Sigmoid colon (tissue), 4 donors: ENCODE results near the gene ASIC3.

Experiments
- EP300 ChIP-seq, 4 donors: sonication (generic); formaldehyde crosslinking; IDR thresholded peaks; one replicate each; pipeline ENCODE4 v1.6.1; 2017; ENCODE audit warnings: antibody characterized with exemption in 4 of 4
- POLR2AphosphoS5 ChIP-seq, 4 donors: sonication (generic); formaldehyde crosslinking; IDR thresholded peaks; one replicate each; pipeline ENCODE4 v1.6.1; 2017; ENCODE audit warnings: antibody characterized with exemption in 4 of 4
- TF ChIP-seq, protein P1 (sequence below), 4 experiments: fragments of 450-650 bp in 3 of 4; fragments of 200-600 bp in 1 of 4; IDR thresholded peaks; one replicate each; pipeline ENCODE4 v1.5.1; 2016 to 2019; ENCODE audit warnings: antibody characterized with exemption in 4 of 4, mild to moderate bottlenecking in 3 of 4, moderate library complexity in 2 of 4

DNA sequence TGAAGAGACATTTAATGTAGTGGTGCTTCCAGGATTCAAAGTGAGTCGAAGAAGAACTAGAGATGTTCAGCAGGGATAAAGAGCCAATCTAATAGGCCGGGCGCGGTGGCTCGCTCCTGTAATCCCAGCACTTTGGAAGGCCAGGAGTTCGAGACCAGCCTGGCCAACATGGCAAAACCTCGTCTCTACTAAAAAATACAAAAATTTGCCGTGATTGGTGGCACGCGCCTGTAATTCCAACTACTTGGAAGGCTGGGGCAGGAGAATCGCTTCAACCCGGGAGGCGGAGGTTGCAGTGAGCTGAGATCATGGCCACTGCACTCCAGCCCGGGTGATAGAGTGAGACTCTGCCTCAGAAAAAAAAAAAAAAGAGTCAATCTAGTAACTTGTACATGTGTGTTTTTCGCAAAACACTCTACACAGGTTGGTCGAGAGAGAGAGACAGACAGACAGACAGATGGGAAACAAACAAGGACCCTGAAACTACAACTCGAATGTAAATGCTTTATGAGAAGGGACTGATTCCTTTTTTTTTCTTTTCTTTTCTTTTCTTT lies 19.3 kb upstream of the ASIC3 start:
- TF ChIP-seq, protein P1, sequence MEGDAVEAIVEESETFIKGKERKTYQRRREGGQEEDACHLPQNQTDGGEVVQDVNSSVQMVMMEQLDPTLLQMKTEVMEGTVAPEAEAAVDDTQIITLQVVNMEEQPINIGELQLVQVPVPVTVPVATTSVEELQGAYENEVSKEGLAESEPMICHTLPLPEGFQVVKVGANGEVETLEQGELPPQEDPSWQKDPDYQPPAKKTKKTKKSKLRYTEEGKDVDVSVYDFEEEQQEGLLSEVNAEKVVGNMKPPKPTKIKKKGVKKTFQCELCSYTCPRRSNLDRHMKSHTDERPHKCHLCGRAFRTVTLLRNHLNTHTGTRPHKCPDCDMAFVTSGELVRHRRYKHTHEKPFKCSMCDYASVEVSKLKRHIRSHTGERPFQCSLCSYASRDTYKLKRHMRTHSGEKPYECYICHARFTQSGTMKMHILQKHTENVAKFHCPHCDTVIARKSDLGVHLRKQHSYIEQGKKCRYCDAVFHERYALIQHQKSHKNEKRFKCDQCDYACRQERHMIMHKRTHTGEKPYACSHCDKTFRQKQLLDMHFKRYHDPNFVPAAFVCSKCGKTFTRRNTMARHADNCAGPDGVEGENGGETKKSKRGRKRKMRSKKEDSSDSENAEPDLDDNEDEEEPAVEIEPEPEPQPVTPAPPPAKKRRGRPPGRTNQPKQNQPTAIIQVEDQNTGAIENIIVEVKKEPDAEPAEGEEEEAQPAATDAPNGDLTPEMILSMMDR (IDR thresholded peaks at IDR 0.05): no peak
- TF ChIP-seq EP300 (IDR thresholded peaks at IDR 0.05) (no peak), POLR2AphosphoS5 (IDR thresholded peaks at IDR 0.05) (no peak)
